UCSD-AML1 (cell line): ENCODE results near the gene GSTM5.
"Not testable (repeated sequence)": the region's sequence is repeated elsewhere in the genome, so short reads cannot be mapped to it uniquely, and the experiment has no call there.

Experiments
- DNase-seq: peaks from one replicate; lab custom pipeline; 2025; ENCODE audit not compliant: unreplicated experiment; lab: John Stamatoyannopoulos, UW

GSTM5 gene

DNA sequence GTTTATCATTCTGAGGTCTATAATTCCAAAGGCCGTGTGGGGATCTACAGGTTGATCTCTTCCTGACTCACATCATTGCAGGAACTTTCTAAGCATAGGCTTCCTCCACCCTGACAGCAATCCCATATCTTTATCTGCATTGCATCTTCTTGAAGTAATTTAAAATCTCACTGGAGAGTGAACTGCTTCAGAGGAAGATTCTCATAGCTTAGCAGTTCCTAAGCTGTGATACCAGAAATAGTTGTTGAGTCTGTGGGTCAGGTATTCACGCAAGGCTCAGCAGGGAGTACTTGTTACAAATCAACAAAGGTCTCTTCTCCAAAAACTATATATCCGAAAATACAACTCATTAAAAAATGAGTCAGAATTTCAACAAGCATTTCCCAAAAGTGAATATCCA lies 16.9 kb upstream of the GSTM5 start:
- DNase-seq = not testable (repeated sequence)

DNA sequence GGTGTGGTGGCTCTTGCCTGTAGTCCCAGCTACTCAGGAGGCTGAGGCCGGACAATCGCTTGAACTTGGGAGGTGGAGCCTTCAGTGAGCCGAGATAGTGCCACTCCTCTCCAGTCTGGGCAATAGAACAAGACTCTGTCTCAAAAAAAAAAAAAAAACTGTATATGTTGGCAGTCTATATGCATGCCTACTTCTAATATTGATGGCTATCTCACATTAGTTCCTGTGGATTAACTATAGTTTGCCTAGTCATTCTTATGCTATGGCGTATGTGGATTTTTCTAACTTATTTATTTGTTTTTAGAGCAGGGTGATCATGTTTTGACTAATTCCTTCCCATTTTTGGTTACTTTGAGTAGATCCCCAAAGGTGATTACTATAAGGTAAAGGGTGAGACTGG lies 15.0 kb upstream of the GSTM5 start:
- no peak for DNase-seq

- not testable (repeated sequence) for DNase-seq
Measured at GRCh38 chr1:109697861-109698260, 14.2 kb upstream of the GSTM5 start.

DNA sequence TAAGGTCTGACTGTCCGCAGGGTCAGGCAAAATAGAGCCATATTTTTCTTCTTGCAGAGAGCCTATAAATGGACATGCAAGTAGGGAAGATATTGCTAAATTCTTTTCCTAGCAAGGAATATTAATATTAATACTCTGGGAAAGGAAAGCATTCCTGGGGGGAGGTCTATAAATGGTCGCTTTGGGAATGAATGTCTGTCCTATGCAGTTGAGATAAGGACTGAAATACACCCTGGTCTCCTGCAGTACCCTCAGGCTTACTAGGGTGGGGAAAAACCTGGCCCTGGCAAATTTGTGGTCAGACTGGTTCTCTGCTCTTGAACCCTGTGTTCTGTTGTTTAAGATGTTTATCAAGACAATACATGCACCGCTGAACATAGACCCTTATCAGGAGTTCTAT lies 9.1 kb upstream of the GSTM5 start:
- DNase-seq = not testable (repeated sequence)

- no peak for DNase-seq
Measured at GRCh38 chr1:109704173-109704572, 7.9 kb upstream of the GSTM5 start.

DNA sequence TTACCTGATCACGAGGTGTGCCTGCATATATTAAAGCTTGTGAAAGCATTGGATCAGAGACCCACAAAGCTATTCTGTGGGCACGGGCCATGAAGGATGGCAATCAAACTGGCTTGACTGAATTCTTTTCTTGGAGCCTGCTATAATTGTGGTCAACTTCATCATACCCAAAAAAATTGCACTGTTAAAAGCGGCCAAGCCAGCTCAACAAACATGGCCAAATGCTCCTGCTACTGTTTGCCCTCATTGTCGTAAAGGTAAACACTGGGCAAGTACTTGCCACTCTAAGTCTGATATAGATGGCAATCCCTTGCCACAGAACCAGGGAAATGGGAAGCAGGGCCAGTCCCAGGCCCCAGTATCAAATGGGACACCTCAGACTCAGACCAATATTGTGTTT lies 6.6 kb upstream of the GSTM5 start:
- DNase-seq = no peak

DNA sequence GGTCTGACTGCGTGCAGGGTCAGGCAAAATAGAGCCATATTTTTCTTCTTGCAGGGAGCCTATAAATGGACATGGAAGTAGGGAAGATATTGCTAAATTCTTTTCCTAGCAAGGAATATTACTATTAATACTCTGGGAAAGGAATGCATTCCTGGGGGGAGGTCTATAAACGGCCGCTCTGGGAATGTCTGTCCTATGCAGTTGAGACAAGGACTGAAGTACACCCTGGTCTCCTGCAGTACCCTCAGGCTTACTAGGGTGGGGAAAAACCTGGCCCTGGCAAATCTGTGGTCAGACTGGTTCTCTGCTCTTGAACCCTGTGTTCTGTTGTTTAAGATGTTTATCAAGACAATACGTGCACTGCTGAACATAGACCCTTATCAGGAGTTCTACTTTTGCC lies 3.1 kb upstream of the GSTM5 start:
- not testable (repeated sequence) for DNase-seq

GRCh38 chr1:109709822-109710221 lies 2.2 kb upstream of the GSTM5 start:
- DNase-seq = not testable (repeated sequence)

GRCh38 chr1:109712321-109712864 lies 342 bp downstream of the GSTM5 start:
- no peak for DNase-seq

DNA sequence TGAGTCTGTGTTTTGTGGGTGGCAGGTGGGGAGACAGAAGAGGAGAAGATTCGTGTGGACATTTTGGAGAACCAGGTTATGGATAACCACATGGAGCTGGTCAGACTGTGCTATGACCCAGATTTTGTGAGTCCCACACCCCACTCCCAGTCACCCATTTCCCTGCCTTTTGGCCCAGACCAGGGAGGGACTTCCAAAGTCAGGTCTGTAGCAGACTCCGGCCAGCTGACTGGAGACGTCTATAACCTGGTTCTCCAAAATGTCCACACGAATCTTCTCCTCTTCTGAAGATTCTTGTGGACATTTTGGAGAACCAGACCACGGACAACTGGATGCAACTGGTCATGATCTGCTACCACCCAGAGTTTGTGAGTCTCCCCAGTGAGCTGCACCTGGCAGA lies 1.6 kb downstream of the GSTM5 start:
- no peak for DNase-seq

GRCh38 chr1:109714661-109715372 lies 2.8 kb downstream of the GSTM5 start:
- DNase-seq = no peak

GRCh38 chr1:109716121-109716520 lies 4.1 kb downstream of the GSTM5 start:
- DNase-seq = no peak

- no peak for DNase-seq
Measured at GRCh38 chr1:109716570-109717090, 4.6 kb downstream of the GSTM5 start.

DNA sequence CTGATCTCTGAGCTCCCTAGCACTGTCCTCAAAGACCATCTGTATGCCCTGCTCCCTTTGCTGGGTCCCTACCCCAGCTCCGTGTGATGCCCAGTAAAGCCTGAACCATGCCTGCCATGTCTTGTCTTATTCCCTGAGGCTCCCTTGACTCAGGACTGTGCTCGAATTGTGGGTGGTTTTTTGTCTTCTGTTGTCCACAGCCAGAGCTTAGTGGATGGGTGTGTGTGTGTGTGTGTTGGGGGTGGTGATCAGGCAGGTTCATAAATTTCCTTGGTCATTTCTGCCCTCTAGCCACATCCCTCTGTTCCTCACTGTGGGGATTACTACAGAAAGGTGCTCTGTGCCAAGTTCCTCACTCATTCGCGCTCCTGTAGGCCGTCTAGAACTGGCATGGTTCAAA lies 5.7 kb downstream of the GSTM5 start:
- DNase-seq = no peak

DNA sequence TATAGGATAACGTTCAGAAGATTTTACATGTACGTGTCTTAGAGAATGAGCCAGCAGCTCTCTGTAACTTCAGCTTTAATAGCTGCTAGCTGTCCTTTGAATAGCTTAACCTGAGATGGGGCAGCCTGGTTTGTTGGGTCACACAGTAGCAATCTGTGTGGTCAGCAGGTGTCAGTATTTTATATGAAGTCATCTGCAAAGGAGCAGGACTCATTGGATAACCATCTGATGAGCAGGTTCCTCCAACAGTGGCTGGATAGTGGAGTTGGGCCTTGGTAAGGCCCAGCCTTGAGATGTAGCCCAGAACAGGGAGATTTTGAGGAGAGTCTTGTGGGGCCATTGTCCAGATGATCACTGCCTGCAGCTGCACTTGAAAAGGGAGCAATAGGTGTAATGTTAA lies 6.4 kb downstream of the GSTM5 start:
- no peak for DNase-seq

DNA sequence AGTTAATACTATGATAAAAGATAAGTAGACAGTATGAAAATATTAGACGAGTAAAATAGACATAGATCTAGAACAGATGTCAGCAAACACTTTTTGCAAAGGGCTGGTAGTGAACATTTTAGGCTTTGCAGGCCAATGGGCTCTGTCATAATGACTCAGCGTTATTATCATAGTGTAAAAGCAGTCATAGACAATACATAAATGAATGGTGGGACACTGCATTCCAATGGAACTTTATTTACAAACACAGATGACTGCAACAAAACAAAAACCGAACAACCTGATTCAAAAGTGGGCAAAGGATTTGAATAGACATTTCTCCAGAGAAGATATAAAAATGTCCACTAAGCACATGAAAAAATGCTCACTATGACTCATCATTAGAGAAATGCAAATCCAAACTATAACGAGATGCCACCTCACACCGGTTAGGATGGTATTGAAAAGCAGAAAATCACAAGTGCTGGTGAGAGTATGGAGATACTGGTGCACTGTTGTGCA lies 7.3 kb downstream of the GSTM5 start:
- no peak for DNase-seq

DNA sequence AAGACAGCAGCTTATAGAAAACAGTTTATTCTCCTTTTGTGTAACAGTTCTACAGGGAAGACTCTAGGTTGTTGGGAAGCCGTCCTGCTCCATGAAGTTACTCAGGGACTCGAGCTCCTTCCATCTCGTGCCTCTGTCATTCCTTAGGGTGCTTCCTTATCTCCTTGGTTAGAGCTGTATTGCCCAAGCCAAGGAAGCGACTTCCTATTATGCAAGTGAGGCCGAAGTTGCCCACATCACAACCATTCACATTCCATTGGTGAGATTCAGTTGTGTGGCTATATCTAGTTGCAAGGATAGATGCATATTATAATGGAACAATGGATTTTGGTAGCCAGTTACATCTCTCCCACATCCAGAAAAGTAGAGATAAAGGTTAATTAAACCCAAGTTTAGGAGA lies 9.0 kb downstream of the GSTM5 start:
- DNase-seq = no peak

- no peak for DNase-seq
Measured at GRCh38 chr1:109721971-109722370, 9.9 kb downstream of the GSTM5 start.

DNA sequence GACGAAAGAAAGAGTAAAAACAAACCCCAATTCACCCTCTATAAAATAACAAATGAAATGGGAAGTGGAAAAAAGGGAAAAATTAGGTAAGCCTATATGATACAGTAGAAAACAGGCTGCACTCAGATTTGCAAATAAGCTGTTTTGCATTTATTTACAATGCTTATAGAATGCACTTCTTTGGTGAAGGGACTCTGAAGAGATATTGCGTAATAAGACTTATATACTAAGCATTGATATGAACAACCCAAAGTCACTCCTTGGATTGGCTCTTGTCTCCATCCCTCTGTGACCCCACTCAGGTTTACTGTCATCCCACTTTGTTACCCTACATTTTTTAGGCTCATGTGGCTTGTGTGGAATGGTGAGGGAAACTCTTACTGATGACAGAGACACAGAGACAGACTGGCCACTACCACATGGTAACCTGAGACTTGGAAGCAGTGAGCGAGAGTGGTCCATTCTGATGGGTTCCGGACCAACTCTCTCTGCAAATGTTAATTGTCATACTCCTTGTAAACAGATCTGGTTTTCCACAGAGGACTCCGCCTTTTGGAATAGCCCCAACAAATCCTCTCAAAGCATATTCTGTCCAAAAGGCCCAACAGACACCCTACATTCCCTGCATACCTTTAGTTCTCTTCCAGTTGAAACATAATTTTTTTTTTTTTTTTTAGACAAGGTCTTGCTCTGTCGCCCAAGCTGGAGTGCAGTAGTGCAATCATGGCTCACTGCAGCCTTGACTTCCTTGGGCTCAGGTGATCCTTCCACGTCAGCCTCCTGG lies 11.0 kb downstream of the GSTM5 start:
- DNase-seq = no peak

- DNase-seq = no peak
Measured at GRCh38 chr1:109724933-109725332, 12.9 kb downstream of the GSTM5 start.

DNA sequence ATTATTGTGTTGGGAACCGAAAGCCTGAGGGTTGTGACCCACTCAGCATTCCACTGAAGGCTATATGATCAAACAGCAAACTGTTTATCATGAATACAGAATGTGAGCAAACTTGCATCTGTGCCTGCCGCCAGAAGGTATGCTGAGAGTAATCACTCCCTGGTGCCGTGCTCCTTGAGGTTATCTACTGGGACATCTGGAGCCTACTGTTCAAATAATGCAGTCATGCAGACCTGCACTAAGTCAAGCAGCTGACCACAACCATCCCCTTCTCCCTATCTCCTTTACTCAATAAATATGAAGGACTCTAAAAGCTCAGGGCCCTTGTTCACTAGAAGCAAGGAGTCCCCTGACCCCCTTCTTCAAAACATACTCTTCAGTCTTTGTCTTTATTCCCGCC lies 13.5 kb downstream of the GSTM5 start:
- no peak for DNase-seq

DNA sequence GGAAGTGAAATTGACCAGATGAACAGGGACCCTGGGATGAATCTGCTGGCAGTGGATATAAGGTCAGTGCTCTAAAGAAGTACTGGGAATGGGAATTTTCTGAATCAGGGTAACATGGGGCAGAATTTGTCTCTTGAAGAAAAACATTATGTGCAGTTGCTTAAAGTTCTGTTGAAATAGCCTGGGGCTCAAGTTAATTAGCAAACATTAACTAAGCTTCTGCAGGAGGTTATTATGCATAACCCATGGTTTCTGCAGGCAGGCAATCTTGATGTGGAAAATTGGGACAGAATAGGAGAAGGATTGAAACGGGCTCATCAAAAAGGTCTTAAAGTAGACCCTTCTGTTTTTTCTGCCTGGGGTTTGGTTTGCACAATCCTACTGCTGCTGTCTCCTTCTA lies 14.0 kb downstream of the GSTM5 start:
- DNase-seq = no peak
